H9 (cell line): ENCODE results near the gene KRTCAP2. TPM values are rescaled to one million over a fixed set of nuclear protein-coding genes. Genes with fewer than 3 reads are reported as not detected.

Experiments used
- DNase-seq: peaks from one replicate; pipeline ENCODE4 v3.0.0-alpha.2; 2017
- H2AFZ ChIP-seq: one replicate; pipeline ENCODE4 v1.6.1; 2013; ENCODE audit warnings: mild to moderate bottlenecking, low read length, control low read depth, moderate library complexity
- H2AK5ac ChIP-seq: 2 replicates; pipeline ENCODE4 v1.6.1; 2013; ENCODE audit warnings: low read length, control low read depth, mixed read lengths; ENCODE audit not compliant: insufficient read length
- H2BK120ac ChIP-seq: one replicate; pipeline ENCODE4 v1.6.1; 2013; ENCODE audit warnings: low read depth, mild to moderate bottlenecking, low read length, control low read depth, inconsistent platforms; ENCODE audit not compliant: poor library complexity, severe bottlenecking
- H2BK12ac ChIP-seq: 2 replicates; pipeline ENCODE4 v1.6.1; 2013; ENCODE audit warnings: low read length, control low read depth, mixed read lengths, low read depth; ENCODE audit not compliant: insufficient read length
- H2BK15ac ChIP-seq: 2 replicates; pipeline ENCODE4 v1.6.1; 2013; ENCODE audit warnings: low read depth, low read length, control low read depth
- H2BK20ac ChIP-seq: one replicate; pipeline ENCODE4 v1.6.1; 2013; ENCODE audit warnings: low read depth, mild to moderate bottlenecking, low read length, control low read depth, inconsistent platforms; ENCODE audit not compliant: poor library complexity, severe bottlenecking
- H2BK5ac ChIP-seq: 2 replicates; pipeline ENCODE4 v1.6.1; 2013; ENCODE audit warnings: low read length, control low read depth, mixed read lengths; ENCODE audit not compliant: insufficient read length
- H3K14ac ChIP-seq: 2 replicates; pipeline ENCODE4 v1.6.1; 2013; ENCODE audit warnings: low read length, control low read depth; ENCODE audit not compliant: insufficient read depth
- H3K18ac ChIP-seq: 2 replicates; pipeline ENCODE4 v1.6.1; 2013; ENCODE audit warnings: low read depth, mild to moderate bottlenecking, mixed read lengths, low read length, control low read depth; ENCODE audit not compliant: insufficient read length
- H3K23ac ChIP-seq: 2 replicates; pipeline ENCODE4 v1.6.1; 2013; ENCODE audit warnings: low read length, control low read depth, mixed read lengths, low read depth; ENCODE audit not compliant: insufficient read length
- H3K23me2 ChIP-seq: 2 replicates; pipeline ENCODE4 v1.6.1; 2013; ENCODE audit warnings: low read depth, mild to moderate bottlenecking, mixed read lengths, low read length, control low read depth; ENCODE audit not compliant: insufficient read length, poor library complexity, severe bottlenecking
- H3K27ac ChIP-seq: 2 replicates; pipeline ENCODE4 v1.5.1; 2013; ENCODE audit warnings: low read length, control low read depth, mixed read lengths, low read depth; ENCODE audit not compliant: insufficient read length
- H3K27me3 ChIP-seq: 2 replicates; pipeline ENCODE4 v1.6.1; 2013; ENCODE audit warnings: low read length, control low read depth, inconsistent platforms; ENCODE audit not compliant: insufficient read depth
- H3K4ac ChIP-seq: 2 replicates; pipeline ENCODE4 v1.6.1; 2013; ENCODE audit warnings: low read depth, mild to moderate bottlenecking, control low read depth, inconsistent platforms, low read length, moderate library complexity
- H3K4me1 ChIP-seq: 2 replicates; pipeline ENCODE4 v1.6.1; 2013; ENCODE audit warnings: low read length, control low read depth, inconsistent platforms; ENCODE audit not compliant: insufficient read depth
- H3K4me2 ChIP-seq: 2 replicates; pipeline ENCODE4 v1.6.1; 2013; ENCODE audit warnings: low read length, control low read depth, mixed read lengths; ENCODE audit not compliant: insufficient read length, insufficient read depth
- H3K56ac ChIP-seq: 2 replicates; pipeline ENCODE4 v1.6.1; 2013; ENCODE audit warnings: low read depth, mild to moderate bottlenecking, mixed read lengths, low read length, control low read depth; ENCODE audit not compliant: insufficient read length
- H3K79me1 ChIP-seq: 2 replicates; pipeline ENCODE4 v1.6.1; 2013; ENCODE audit warnings: low read depth, mild to moderate bottlenecking, moderate library complexity, low read length, control low read depth, inconsistent platforms; ENCODE audit not compliant: insufficient read depth, poor library complexity, severe bottlenecking
- H3K79me2 ChIP-seq: 2 replicates; pipeline ENCODE4 v1.6.1; 2013; ENCODE audit warnings: low read length, control low read depth, inconsistent platforms; ENCODE audit not compliant: insufficient read depth
- H3K9ac ChIP-seq: 2 replicates; pipeline ENCODE4 v1.6.1; 2013; ENCODE audit warnings: low read length, control low read depth, mixed read lengths; ENCODE audit not compliant: insufficient read length; ENCODE audit errors: extremely low read depth
- H3K9me3 ChIP-seq: one replicate; pipeline ENCODE4 v1.6.1; 2013; ENCODE audit warnings: low read depth, low read length, inconsistent platforms; ENCODE audit not compliant: control insufficient read depth
- H3T11ph ChIP-seq: one replicate; pipeline ENCODE4 v1.6.1; 2013; ENCODE audit warnings: mild to moderate bottlenecking, low read length, control low read depth, inconsistent platforms
- H4K20me1 ChIP-seq: one replicate; pipeline ENCODE4 v1.6.1; 2013; ENCODE audit not compliant: control insufficient read depth, insufficient read length, insufficient read depth
- H4K5ac ChIP-seq: 2 replicates; pipeline ENCODE4 v1.6.1; 2013; ENCODE audit warnings: low read depth, mild to moderate bottlenecking, mixed read lengths, low read length, control low read depth; ENCODE audit not compliant: insufficient read length
- H4K8ac ChIP-seq: replicated peaks from 2 replicates; pipeline ENCODE4 v1.6.1; 2013; ENCODE audit warnings: low read length, control low read depth, mixed read lengths, low read depth; ENCODE audit not compliant: insufficient read length
- H4K91ac ChIP-seq: 2 replicates; pipeline ENCODE4 v1.6.1; 2013; ENCODE audit warnings: low read depth, mild to moderate bottlenecking, moderate library complexity, mixed read lengths, low read length, control low read depth; ENCODE audit not compliant: insufficient read length
- H3K27ac Mint-ChIP-seq, 3 experiments: 2 replicates in 2 of 3; 3 replicates in 1 of 3; pipeline ENCODE4 v1.8.0; 2020 to 2021; ENCODE audit warnings: mixed read lengths in 3 of 3, mild to moderate bottlenecking in 1 of 3, moderate library complexity in 1 of 3
- H3K27me3 Mint-ChIP-seq: 2 replicates; pipeline ENCODE4 v1.8.0; 2021; ENCODE audit warnings: low read depth, mild to moderate bottlenecking, moderate library complexity, mixed read lengths
- H3K36me3 Mint-ChIP-seq, 3 experiments: 2 replicates in 2 of 3; 3 replicates in 1 of 3; pipeline ENCODE4 v1.8.0; 2020 to 2021; ENCODE audit warnings: low read depth in 3 of 3, mixed read lengths in 3 of 3; ENCODE audit not compliant: insufficient read depth in 1 of 3
- H3K4me1 Mint-ChIP-seq, 2 experiments: 2 replicates each; pipeline ENCODE4 v1.8.0; 2020; ENCODE audit warnings: mixed read lengths in 2 of 2
- H3K4me3 Mint-ChIP-seq, 2 experiments: 2 replicates in 1 of 2; 3 replicates in 1 of 2; pipeline ENCODE4 v1.8.0; 2020 to 2021; ENCODE audit warnings: mild to moderate bottlenecking in 2 of 2, mixed read lengths in 2 of 2, moderate library complexity in 1 of 2
- H3K9me3 Mint-ChIP-seq, 2 experiments: 2 replicates in 1 of 2; 3 replicates in 1 of 2; pipeline ENCODE4 v1.8.0; 2020; ENCODE audit warnings: mild to moderate bottlenecking in 2 of 2, mixed read lengths in 2 of 2, moderate library complexity in 1 of 2
- CTCF ChIP-seq: fragments of 200-600 bp; sonication (generic); conservative IDR thresholded peaks from 3 replicates; pipeline ENCODE4 v1.8.0; 2021; ENCODE audit warnings: antibody characterized with exemption, mild to moderate bottlenecking
- WGBS: extraction: QIAGEN DNeasy Blood & Tissue Kit; methylation state at CpG from one replicate; pipeline ENCODE4 v1.1.7; 2013; ENCODE audit warnings: missing lambda C conversion rate, low lambda C conversion rate, mixed read lengths; ENCODE audit not compliant: insufficient read length; ENCODE audit errors: extremely low coverage; 5-methylcytosine and 5-hydroxymethylcytosine counted together
- total RNA-seq: library from RNA; stranded (reverse); gene quantifications from 2 replicates; pipeline ENCODE4 v1.2.1, GENCODE V29; 2021

KRTCAP2 gene
- total RNA-seq, 1 experiment from 2014 or later, result 149 TPM

GRCh38 chr1:155186067-155186793, 13.1 kb upstream of the KRTCAP2 start:
- Histone ChIP-seq H4K8ac (no peak overlapping the region), H3K14ac (no peak overlapping the region), H3K23ac (no peak overlapping the region), H4K20me1 (no peaks in the 10 kb centered on the region), H3K4me2 (no peak overlapping the region), H3K79me2 (no peaks in the 10 kb centered on the region), H2BK15ac (no peak overlapping the region), H3K56ac (no peak overlapping the region), H3K23me2 (no peaks in the 10 kb centered on the region), H3K4ac (no peak overlapping the region), H2AK5ac (no peak overlapping the region), H2AFZ (no peak overlapping the region), H3T11ph (no peak overlapping the region), H3K9ac (no peak overlapping the region), H2BK5ac (no peak overlapping the region), H4K91ac (no peak overlapping the region), H2BK120ac (no peak overlapping the region), H3K18ac (no peak overlapping the region), H4K5ac (no peak overlapping the region), H3K27ac (no peak overlapping the region), H3K27me3 (no peaks in the 10 kb centered on the region), H3K4me1 (peaks cover 3% of the 10 kb centered on the region), H3K9me3 (no peaks in the 10 kb centered on the region), H2BK12ac (no peak overlapping the region), H3K79me1 (no peaks in the 10 kb centered on the region), H2BK20ac (no peak overlapping the region)
- Mint-ChIP-seq H3K4me1 (peaks cover 17 to 31% of the 10 kb centered on the region in 2 experiments), H3K9me3 (peaks cover 0 to 2% of the 10 kb centered on the region in 2 experiments; a peak in 1 of 5 replicates), H3K36me3 (peaks cover 11 to 32% (median 27%) of the 10 kb centered on the region in 3 experiments; a peak in 6 of 7 replicates), H3K27ac (peak overlapping the region in 2 of 3 experiments; percentile 75 to 97; a peak in 3 of 7 replicates), H3K4me3 (peak overlapping the region; percentile 22 to 45; a peak in 4 of 5 replicates), H3K27me3 (peaks cover 1% of the 10 kb centered on the region; the same call in 1 of the 2 replicates)
- DNase-seq, result no peak
- WGBS, result no CpG with 5 or more reads among the region's 8 CpGs
- no peak for TF ChIP-seq CTCF
